A549 treated with CORT108297 at 1 μM for 4 hours (cell line): ENCODE results near the gene CYSLTR2. TPM values are rescaled to one million over a fixed set of nuclear protein-coding genes. Genes with fewer than 3 reads are reported as not detected.

Experiments
- total RNA-seq: library from RNA; stranded (reverse); fragments of 200-300 nt; extraction: Qiagen RNA extraction; gene quantifications from 5 replicates; pipeline ENCODE4 v1.2.3, GENCODE V29; 2022

Gene CYSLTR2
- not detected in 5 replicates for total RNA-seq

GRCh38 chr13:48653472-48653939 lies at the start of gene CYSLTR2:
TSS of gene CYSLTR2 (plus strand) at chr13:48653929. CDS start at chr13:48706818, 52,889 bp downstream.

Other genes starting within 250 kb of the CYSLTR2 start
- 0.34 to 1.2 TPM (median 1.0 TPM) in 5 replicates for gene LPAR6, start 240.8 kb upstream of the CYSLTR2 start, total RNA-seq
- 1.1 to 2.0 TPM (median 1.5 TPM) in 5 replicates for gene RCBTB2, start 120.8 kb upstream of the CYSLTR2 start, total RNA-seq